HG03469 (cell line): ENCODE data around the gene CPNE7.

Source experiments
- ATAC-seq: cut with Tn5 transposase; IDR thresholded peaks from one replicate; pipeline ENCODE4 v1.9.1; 2021; ENCODE audit warnings: mild to moderate bottlenecking, moderate library complexity, moderate number of reproducible peaks; ENCODE audit not compliant: unreplicated experiment

The CPNE7 gene

DNA sequence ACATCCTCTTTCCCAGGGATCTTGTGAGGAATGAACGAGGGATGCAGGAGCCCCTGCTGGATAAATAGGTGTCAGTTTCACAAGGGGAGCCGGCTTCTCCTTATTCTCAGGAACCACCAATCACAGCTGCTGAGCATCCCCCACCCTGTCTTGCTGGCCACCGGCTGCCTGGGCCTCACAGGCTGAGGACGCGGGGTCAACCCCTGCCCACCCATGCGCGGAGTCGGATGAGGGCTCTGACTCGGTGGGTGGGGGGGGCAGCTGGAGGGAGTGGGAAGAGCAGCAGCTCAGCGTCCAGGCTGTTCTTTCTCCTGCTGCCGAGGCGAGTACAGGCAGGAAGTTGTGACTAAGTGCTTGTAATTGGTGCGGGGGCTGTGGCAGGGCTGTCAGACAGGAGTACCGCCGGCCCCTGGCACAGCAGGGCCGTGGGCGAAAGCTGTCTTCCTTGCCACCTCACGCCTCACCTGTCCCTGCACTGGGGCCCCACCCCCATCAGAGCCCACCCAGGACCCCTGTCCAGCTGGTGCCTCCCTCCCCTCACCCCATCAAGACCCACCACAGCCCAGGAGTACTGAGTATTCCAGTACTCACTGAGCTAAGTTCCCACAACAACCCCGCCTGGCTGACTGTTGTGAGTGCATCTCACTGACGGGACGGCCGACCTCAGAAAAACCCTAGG, 26.9 kb downstream of the CPNE7 start:
- ATAC-seq: no peak

DNA sequence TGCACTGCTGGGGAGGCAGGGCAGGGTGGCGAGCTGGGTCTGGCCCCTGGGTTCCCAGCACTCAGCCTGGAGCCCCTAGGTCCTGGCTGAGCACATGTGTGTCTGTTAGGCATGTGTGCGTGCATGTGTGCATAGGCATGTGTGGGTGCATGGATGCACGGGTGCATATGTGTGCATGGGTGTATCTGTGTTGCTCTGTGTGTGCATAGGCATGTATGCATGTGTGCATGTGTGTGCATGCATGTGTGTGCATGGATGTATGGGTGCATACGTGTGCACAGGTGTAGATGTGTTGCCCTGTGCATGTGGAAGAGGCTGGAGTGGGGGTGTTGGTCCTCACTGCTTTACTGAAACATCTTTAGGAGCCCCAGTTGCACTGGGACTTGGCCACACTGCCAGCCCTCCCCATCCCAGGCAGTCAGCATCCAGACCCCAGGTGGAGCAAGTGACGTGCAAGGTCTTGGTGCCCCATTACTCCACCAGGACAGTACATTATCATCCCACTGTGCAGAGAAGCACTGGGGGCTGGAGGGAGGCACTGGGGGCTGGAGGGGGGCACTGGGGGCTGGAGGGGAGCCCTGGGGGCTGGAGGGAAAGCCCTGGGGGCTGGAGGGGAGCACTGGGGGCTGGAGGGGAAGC, 27.5 kb downstream of the CPNE7 start:
- ATAC-seq: no peak

DNA sequence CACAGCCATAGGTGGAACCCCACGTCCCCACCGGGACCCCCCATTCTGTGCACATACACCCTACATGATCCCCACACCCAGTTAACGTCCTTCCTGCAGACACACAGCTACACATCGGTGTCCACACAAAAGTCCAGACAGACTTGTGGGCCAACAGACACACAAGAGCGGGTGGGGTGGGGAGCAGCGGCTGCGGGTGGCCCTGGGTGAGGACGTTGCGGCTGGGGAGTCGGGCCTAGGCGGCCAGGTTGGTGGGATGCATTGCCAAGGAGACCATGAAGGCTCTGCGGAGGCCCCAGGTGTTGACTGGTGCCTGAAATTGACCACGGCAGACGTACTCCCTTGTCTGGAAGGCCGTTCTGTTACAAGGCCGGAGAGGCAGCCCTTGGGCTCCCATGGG, 29.2 kb downstream of the CPNE7 start:
- ATAC-seq: no peak

DNA sequence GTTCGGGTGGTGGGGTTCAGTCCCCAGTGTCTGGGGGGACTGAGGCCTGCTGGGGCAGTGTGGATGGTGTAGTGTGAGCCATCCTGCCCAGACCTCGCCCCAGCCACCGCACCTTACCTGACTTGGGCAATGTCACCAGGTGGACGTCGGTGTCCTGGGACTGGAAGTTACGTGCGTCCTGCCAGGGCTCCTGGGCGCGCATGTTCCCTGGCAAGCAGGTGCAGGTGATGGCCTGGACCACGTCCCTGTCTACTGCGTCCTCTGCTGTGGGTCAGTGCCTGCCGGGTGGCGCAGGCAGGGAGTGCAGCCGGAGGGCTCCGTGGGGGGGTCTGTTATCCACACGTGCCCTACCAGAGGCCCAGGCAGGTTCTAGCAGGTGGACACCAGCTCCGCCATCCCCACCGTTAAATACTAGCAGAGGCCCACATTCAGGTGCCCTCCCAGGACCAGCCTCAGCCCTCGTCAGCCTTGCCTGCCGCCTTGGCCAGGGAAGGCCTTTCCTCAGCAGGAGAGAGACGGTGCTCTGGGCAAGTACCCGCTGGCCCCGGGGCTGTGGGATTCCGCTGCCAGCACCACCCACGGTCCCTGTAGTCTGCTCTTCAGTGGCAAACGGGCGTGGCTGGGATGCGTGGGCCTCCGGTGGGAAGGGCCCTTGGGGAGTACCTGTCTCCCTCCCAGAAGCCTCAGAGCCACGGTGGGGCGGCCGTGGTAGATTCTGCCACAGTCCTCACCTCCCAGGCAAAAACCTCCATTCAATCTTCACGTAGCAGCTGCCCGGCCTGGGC, 29.8 kb downstream of the CPNE7 start:
- no peak for ATAC-seq

DNA sequence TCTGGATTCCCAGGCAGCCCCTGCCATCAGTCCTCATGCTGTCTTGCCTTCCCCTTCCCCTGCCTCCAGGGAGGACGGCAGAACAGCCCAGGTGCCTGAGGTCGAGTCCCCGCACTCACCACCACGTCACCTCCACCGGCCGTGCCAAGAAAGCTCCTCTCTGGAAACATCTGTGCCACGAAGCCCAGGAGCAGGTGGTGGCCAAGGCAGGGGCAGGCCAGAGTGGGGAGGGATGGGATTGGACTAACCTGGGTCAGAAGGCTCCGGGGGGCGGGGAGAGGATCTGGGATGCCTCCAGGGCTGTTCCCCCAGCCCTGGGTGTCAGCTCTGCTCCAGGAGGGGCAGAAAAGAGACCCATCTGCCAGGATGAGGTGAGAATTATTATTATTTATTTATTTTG, 30.4 kb downstream of the CPNE7 start:
- no peak for ATAC-seq

DNA sequence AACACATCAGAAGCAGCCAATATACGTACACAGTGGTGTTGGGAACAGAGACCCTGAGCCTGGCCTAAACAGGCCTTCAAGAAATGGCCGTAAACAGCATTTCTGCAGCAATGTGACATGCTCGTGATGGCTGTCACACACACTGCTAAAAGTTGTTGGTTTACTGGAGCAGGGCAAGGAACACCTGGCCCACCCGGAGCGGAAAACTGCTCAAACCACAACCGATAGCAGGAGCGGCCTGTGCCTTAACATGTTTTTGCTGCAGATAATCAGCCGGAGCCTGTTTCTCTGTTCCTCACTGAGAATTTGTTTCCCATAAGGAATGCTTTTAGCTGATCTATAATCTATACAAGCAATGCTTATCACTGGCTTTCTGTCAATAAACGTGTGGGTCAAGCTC, 31.9 kb downstream of the CPNE7 start:
- no peak for ATAC-seq

- no peak for ATAC-seq
Measured at GRCh38 chr16:89607937-89608740, 32.6 kb downstream of the CPNE7 start.

DNA sequence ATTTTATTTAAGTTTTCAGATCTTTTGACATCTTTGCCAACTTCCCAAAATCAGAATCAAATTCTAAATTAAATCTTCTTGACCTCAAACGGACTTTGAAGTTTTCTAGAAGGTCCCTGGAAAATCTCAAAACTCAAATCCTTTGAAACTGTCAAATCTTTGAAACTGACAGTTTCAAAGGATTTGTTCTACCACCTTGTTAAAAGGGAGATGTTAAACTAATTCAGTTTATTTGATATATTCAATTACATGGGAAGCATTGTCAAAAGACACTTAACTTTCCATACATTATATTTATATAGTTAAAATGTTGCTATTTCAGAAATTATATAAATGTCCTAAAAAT, 34.5 kb downstream of the CPNE7 start:
- no peak for ATAC-seq

GRCh38 chr16:89612415-89613166, 37.0 kb downstream of the CPNE7 start:
- no peak for ATAC-seq

GRCh38 chr16:89613231-89613953, 37.8 kb downstream of the CPNE7 start, which contains the start of gene DPEP1:
Gene DPEP1 (plus strand): TSS chr16:89613642. CDS start chr16:89630411, 16,769 bp downstream.
- ATAC-seq: no peak

- ATAC-seq: no peak
Measured at GRCh38 chr16:89613954-89614459, 38.4 kb downstream of the CPNE7 start.

GRCh38 chr16:89615176-89615575, 39.6 kb downstream of the CPNE7 start:
- no peak for ATAC-seq

GRCh38 chr16:89615596-89616090, 40.1 kb downstream of the CPNE7 start:
- ATAC-seq: no peak

DNA sequence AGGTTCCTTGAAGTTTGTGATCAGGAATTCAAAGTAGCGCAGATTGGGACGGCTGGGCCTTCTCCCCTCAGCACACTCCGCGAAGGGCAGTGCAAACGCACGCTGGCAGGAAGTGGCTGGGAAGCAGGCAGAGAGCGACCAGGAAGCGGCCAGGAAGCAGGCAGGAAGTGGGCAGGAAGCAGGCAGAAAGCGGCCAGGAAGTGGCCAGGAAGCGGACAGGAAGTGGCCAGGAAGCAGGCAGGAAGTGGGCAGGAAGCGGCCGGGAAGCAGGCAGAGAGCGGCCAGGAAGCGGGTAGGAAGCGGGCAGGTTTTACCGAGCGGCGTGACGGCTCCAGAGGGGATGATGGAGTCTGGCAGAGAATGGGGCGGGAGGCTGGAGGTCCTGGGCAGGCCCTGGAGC, 41.1 kb downstream of the CPNE7 start:
- ATAC-seq: no peak

DNA sequence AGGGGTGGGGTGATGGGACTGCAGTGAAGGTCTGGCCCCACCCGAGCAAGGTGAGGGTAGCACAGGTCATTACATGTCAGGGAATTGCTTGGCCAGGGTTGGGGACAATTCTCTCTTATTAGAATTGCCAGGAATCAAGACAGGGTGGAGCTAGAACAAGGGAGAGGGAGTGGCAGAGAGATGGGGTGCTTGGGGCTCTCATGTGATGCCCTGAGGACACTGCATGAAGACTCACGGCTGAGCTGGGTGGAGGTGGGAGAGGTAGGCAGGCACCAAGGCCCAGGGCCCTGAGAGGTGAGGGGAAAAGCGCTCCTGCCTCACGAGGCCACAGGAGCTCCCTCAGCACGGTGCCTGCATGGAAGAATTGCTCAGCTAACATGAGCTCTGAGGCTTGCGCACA, 41.5 kb downstream of the CPNE7 start:
- no peak for ATAC-seq

- no peak for ATAC-seq
Measured at GRCh38 chr16:89618109-89618998, 42.8 kb downstream of the CPNE7 start.

- ATAC-seq: no peak
Measured at GRCh38 chr16:89619840-89620239, 44.3 kb downstream of the CPNE7 start.

DNA sequence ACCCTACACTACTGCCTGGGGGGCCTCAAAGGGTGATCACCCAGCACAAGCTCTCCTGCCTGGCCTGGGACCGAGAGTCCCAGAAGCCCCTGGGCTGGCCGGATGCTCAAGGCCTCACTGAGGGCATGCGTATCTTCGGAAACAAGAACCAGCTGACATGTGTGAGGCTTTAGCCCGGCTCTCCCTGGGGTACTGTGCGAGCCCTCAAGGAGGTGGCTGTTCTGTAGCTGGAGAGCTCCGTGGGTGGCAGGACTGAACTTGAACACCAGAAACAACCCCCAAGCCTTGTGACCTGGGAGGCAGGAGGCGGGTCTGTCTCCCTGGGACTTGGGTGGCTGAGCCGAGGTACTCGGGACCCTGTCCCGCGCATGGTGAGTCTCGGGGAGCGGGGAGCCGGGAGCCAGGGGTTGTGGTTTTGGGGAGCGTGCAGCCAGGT, 44.9 kb downstream of the CPNE7 start:
- ATAC-seq: no peak
